ENCODE results near the gene LEMD2.
A peak's percentile ranks its signal among the peaks of the same experiment; 100 is the strongest.
"Not testable (repeated sequence)": the region's sequence is repeated elsewhere in the genome, so short reads cannot be mapped to it uniquely, and the experiment has no call there.

Gene LEMD2

DNA sequence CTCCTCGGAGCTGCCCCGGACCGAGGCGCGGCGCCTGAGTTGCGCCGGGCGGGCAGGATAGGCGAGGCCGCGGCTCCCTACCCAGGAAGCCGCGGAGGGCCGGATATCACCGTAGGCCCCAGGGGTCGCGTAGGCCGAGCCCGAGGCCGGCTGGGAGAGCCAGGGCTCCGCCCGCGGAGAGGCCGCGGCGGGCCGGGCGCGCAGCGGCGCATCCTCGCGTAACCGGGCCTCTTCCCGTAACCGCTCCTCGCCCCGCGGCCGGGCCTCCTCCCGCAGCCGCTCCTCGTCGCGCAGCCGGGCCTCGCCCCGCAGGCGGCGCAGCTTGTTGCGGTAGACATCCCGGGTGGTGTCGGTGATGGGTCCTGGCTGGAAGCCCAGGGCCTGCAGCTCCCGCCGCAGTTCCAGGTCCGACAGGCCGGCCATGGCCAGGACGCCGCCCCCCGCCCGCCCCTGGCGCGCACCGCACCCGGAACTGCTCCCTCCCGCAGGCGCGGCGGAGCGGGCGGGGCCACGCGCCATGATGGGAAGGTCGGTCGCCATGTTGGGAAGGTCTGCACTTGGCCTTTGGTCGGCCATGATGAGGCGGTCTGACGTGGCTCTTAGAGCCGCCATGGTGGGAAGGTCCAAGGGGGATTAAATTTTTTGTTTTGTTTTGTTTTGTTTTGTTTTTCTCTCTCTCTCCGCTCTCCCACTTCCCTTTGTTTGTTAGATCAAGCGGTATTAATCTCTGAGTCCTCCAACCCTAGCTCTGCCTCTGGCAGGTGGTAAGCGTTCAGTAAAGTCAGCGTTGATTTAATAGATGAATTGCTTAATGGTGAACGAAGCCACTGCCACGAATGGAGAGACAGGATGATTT lies at the start of gene LEMD2:
Gene LEMD2, minus strand, starts transcription at position 437 of the 856 bp plus-strand sequence. Its CDS starts 14 bp downstream, at position 423.
- DNase-seq (ENCODE audit: low spot score) = peak; percentile 93

GRCh38 chr6:33837971-33838665 lies 49.2 kb upstream of the LEMD2 start:
- DNase-seq (ENCODE audit: low spot score) = no peak

DNA sequence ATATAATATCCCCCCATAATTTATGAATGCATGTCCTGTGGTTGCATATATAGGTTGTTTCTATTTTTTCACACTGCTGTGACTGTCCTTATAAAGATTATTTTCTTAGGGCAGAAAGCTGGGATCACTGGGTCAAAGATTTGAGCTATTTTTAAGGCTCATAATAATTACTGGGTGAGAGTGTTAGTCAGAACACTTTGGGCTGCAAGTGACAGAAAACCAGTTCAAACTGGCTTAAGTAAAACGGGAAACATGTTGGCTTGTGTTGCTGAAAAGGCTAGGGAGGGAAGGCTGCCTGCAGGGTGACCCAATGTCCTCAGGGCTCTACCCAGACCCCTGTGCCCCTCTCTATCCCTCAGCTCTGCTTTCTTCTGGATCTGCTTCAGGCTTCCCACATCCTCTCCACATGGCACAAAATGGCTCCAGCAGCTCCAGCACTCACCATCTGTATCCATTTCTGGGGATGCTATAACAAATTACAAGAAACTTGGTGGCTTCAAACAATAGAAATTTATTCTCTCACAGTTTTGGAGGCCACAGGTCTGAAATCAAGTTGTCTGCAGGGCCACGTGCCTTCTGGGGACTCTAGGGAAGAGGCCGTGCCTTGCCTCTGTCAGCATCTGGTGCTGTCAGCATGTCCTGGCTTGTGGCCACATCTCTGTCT lies 48.0 kb upstream of the LEMD2 start:
- DNase-seq (ENCODE audit: low spot score) = no peak

- no peak for DNase-seq (ENCODE audit: low spot score)
Measured at GRCh38 chr6:33834401-33835392, 45.8 kb upstream of the LEMD2 start.

GRCh38 chr6:33833599-33833998 lies 44.7 kb upstream of the LEMD2 start:
- DNase-seq (ENCODE audit: low spot score) = no peak

GRCh38 chr6:33832831-33833230 lies 43.9 kb upstream of the LEMD2 start:
- DNase-seq (ENCODE audit: low spot score) = not testable (repeated sequence)

DNA sequence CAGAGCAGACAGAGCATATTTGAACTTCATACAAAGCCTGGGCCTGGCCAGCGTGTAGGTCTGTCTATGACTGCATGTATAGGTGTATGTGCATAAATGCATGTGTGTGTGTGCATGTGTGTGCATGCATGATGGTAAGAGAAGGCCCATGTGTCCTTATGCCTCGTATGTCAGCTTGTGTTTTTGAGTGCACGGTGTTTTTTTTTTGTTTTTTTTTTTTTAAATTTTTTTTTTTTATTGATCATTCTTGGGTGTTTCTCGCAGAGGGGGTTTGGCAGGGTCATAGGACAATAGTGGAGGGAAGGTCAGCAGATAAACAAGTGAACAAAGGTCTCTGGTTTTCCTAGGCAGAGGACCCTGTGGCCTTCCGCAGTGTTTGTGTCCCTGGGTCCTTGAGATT lies 42.8 kb upstream of the LEMD2 start:
- not testable (repeated sequence) for DNase-seq (ENCODE audit: low spot score)

DNA sequence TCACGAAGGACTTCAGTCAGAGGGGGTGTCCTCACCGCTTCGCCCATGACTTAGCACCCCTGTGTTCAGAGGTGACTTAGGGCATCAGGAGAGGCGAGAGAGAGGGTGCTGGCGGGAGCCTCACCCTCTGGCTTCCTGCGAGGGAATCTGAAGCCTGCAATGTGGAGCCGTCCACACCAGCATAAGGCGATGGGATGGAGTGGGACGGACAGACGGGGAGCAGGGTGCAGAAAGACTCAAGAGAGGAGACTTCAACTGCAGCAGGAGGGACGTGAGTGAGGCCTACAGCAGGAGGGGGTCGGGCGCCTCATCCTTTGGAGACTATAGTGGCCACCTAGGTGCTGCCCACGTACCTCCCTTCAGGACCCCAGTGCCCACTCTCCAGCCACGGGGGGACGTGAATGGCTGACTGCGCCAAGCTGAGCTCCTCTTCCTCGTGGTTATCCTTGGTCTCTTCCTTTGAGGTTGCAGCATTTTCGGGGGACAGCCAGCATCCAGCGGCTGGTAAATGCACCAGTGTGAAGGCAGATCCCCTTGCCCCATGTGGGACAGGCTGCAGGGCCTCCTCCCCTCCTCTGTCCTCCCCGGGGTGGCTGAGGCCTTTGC lies 41.8 kb upstream of the LEMD2 start:
- DNase-seq (ENCODE audit: low spot score) = no peak

- no peak for DNase-seq (ENCODE audit: low spot score)
Measured at GRCh38 chr6:33828764-33829731, 40.1 kb upstream of the LEMD2 start.

DNA sequence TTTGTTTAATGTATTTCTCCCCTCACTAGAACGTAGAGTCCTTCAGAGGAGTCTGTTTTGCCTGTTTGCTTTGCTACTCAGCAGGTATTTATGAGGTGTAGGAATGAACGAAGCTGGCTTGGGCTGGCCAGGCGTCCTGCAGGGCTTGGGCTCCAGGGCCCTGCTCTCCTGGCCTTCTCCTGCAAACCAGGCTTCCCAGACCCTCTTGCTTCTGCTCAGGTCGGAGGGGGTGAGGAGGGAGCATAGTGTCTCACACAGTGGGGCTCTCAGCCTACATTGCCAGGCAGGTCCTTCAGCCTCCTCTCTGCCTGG lies 39.5 kb upstream of the LEMD2 start:
- no peak for DNase-seq (ENCODE audit: low spot score)

GRCh38 chr6:33827546-33828451 lies 38.9 kb upstream of the LEMD2 start:
- no peak for DNase-seq (ENCODE audit: low spot score)

DNA sequence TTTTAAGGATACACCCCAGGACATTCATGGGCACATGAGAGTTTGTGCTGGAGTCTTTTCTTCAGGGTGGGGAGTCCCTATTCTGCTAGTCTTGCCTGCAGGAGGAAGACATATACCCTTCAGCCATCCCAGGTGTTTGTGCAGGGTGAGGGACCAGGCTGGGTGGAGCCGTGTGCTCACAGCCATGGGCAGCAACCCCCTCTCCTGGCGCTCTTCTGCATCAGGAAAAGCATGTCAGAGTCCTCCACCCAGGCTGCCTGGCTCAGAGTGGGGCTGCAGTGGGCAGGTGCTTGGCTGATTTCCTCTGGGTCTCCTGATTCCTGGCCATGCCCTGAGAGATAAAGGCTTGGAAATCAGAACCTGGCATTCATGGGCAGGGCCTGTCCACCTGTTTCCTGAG lies 37.6 kb upstream of the LEMD2 start:
- DNase-seq (ENCODE audit: low spot score) = no peak

DNA sequence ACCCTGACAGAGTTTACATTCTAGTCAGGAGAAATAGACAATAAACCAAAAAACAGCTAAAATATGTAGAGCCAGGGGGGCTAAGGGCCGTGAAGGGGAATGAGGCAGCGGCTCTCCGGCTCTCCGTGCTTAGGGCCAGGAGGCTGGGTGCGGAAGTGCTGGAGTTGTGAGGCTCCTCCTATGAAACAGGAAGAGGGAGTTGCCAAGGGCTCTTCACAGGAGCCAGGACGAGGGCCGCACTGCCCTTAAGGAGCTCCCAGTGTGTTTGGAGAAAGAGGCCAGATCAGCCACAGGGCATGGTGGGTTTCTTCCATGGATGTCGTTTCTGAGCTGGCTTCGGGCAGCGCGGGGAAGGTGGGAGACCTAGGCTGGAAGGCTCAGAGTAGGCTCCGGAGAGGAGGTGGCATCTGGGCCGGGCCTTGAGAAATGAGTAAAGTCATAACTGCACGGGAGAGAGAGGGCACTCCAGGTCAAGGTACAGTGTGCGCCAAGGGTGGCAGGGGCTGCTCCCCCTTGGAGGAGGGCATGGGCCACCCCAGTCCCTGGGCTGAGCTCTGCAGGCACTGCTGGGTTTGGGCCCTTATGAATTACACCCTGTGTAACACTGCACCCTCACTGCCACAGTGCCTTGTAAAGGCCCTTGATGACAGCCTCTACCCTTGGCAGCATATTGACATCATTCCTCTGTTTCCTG lies 35.7 kb upstream of the LEMD2 start:
- DNase-seq (ENCODE audit: low spot score) = no peak

DNA sequence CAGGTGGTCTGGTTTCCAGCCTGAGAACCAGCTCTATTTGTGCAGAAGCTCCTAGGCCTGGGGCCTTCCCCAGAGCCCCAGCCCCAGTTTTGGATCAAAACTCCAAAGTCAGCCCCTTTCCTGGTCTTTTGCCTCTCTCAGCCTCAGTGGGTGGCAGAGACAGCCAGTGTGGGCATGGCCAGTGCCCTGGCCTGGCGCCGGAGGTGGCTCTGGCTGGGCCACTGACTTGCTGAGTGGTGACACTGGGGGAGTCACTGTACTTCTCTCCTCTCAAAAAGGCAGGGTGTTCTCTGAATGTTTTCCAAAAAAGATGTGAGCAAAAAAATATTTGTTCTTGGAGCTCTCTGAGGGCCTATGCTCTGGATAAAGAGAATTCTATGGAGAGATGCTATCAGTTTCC lies 34.9 kb upstream of the LEMD2 start:
- no peak for DNase-seq (ENCODE audit: low spot score)

DNA sequence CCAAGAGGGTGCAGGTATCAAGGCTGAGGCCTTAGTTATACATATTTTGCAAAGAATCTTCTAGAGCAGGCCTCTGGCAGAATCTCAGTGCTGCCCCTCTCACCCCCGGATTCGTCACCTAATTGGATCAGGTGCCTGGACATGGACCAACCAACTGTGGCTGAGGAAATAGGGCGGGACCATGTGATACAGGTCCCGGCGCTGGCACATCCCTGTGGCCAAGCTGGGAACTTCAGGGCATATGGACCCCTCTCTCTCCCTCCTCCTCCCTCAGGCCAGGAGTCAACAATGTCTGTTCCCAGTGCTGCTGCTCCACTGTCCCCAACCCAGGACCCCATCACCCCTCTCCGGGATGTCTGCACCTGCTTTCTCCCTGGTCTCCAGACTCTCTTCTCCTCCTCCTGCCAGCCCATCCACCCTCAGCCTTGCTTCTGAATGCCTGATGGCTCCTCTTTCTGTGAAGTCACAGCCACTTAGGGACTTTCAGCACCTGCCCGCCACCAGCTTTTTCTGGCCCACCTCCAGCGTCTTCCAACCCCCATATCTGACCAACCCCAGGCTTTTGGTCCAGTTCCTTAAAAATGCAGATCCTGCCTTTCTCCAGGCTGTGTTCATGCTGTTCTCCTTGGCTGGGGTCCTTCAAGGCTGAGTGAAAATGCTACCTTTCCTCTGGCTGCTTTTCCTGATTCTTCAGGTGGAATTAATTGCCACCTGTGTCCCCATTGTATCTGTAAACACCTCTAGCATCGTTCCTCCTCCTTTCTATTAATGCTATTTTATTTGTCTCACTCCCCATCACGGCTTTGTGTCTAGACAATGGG lies 33.9 kb upstream of the LEMD2 start:
- DNase-seq (ENCODE audit: low spot score) = no peak

DNA sequence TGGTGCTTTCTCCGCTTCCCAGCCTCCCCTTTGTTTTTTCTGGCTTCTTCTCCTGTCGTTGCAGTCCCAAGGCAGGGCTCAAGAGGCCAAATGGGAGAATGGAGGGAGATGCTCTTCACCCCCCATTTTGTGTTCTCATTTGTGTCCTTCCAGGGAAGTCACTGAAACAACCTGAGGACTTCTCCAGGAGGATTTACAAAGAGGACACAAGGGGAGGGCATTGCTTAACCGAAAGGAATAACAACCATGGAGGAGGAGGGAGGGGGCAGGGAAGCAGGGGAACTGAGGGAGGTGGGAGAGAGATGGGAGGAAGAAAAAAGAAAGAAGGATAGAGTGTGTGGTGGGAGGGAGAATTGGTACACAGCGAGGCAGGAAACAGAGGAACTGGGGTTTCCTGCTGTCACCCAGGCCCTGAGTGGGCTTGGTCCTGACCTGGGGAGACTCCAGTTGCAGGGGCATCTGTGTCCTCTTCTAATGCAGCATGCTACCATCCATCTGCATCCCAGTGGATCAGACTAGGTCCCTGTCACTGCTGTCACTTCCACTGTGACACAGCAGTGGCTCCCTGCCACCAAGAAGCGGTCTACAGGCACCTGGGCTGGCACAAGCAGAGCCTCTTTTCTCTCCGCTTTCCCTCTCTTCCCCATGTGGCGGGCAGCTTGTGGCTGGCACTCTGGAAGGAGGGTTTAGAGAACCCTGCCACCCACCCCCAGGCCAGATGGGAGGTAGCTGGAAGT lies 32.0 kb upstream of the LEMD2 start:
- DNase-seq (ENCODE audit: low spot score) = no peak

DNA sequence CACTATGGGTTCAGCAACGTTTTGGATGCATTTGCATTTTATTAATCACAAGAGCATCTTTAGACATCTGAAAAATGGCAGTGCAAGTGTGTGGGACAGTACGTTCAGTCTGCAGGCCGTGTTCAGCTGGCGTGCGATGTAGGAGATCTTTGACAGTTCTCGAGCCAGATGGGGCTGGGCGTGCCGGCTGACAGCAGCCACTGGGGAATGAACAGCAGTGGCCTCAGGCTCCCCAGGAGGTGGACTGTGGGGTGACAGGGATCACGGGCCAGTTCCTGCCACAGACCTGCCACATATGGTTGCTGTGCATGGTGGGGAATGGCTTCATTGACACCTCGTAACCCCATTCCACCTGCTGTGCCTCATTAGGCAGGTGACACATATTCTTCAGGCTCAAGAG lies 31.3 kb upstream of the LEMD2 start:
- no peak for DNase-seq (ENCODE audit: low spot score)
